IMR-90 (cell line): ENCODE measurements around the gene RNF224. TPM values are rescaled to one million over a fixed set of nuclear protein-coding genes. Genes with fewer than 3 reads are reported as not detected.

Experiments used
- ATAC-seq: fragments of 200-7000 bp; cut with Tn5 transposase; 2 replicates; pipeline ENCODE4 v1.9.1; 2020; ENCODE audit warnings: low read depth, mild to moderate bottlenecking, moderate library complexity
- BruUV-seq: library from RNA; stranded (reverse); fragments of 400-500 nt; replicated peaks from 2 replicates; lab custom pipeline; 2021; lab: Mats Ljungman, UMichigan
- CTCF ChIA-PET: fragments of 300-600 bp; formaldehyde crosslinking; extraction: SDS; loops from one replicate; lab custom pipeline; 2021; ENCODE audit warnings: antibody characterized with exemption; lab: Yijun Ruan, JAX
- POLR2A ChIA-PET: fragments of 300-600 bp; sonication (Branson Sonifier 250); formaldehyde crosslinking; loops from one replicate; lab custom pipeline; 2022; ENCODE audit warnings: antibody characterized with exemption; ENCODE audit not compliant: unreplicated experiment; lab: Charles Lee
- DNase-seq: peaks from one replicate; pipeline ENCODE4 v3.0.0; 2013
- H2AFZ ChIP-seq: replicated peaks from 2 replicates; pipeline ENCODE3; 2013; ENCODE audit warnings: low read length, mild to moderate bottlenecking; ENCODE audit not compliant: poor library complexity
- H2AK5ac ChIP-seq: 2 replicates; pipeline ENCODE4 v1.6.1; 2013; ENCODE audit warnings: low read depth, low read length, inconsistent platforms
- H2AK9ac ChIP-seq: replicated peaks from 2 replicates; pipeline ENCODE3; 2013; ENCODE audit warnings: mild to moderate bottlenecking, low read depth, low read length, moderate library complexity; ENCODE audit not compliant: poor library complexity
- H2BK120ac ChIP-seq: 2 replicates; pipeline ENCODE4 v1.6.1; 2013; ENCODE audit warnings: low read depth, low read length, inconsistent platforms
- H2BK15ac ChIP-seq: 3 replicates; pipeline ENCODE4 v1.6.1; 2013; ENCODE audit warnings: low read depth, low read length, inconsistent platforms
- H2BK20ac ChIP-seq: 2 replicates; pipeline ENCODE4 v1.6.1; 2013; ENCODE audit warnings: low read depth, mild to moderate bottlenecking, inconsistent platforms, low read length, moderate library complexity
- H2BK5ac ChIP-seq: 2 replicates; pipeline ENCODE4 v1.6.1; 2013; ENCODE audit warnings: mild to moderate bottlenecking, low read depth, low read length, inconsistent platforms; ENCODE audit not compliant: poor library complexity, severe bottlenecking
- H3K14ac ChIP-seq: replicated peaks from 2 replicates; pipeline ENCODE4 v1.6.1; 2013; ENCODE audit warnings: low read depth, low read length, inconsistent platforms
- H3K18ac ChIP-seq: 2 replicates; pipeline ENCODE4 v1.6.1; 2013; ENCODE audit warnings: low read depth, low read length, control low read depth
- H3K23ac ChIP-seq: 2 replicates; pipeline ENCODE4 v1.6.1; 2013; ENCODE audit warnings: low read depth, low read length, inconsistent platforms
- H3K27ac ChIP-seq: 2 replicates; pipeline ENCODE4 v1.5.1; 2013; ENCODE audit warnings: mild to moderate bottlenecking, control low read depth, low read length; ENCODE audit not compliant: insufficient read depth
- H3K27me3 ChIP-seq: 2 replicates; pipeline ENCODE4 v1.6.1; 2013; ENCODE audit warnings: low read length; ENCODE audit not compliant: control insufficient read depth, insufficient read depth
- H3K36me3 ChIP-seq: 2 replicates; pipeline ENCODE4 v1.6.1; 2013; ENCODE audit warnings: low read length, mixed read lengths; ENCODE audit not compliant: control insufficient read depth, insufficient read depth
- H3K4ac ChIP-seq: 2 replicates; pipeline ENCODE4 v1.6.1; 2013; ENCODE audit warnings: low read depth, low read length, inconsistent platforms
- H3K4me1 ChIP-seq: 2 replicates; pipeline ENCODE4 v1.6.1; 2013; ENCODE audit warnings: low read length, mixed read lengths; ENCODE audit not compliant: control insufficient read depth, insufficient read depth
- H3K4me2 ChIP-seq: 2 replicates; pipeline ENCODE4 v1.6.1; 2013; ENCODE audit warnings: low read depth, mild to moderate bottlenecking, control low read depth, low read length, moderate library complexity
- H3K4me3 ChIP-seq: 2 replicates; pipeline ENCODE4 v1.5.1; 2013; ENCODE audit warnings: low read depth, mild to moderate bottlenecking, control low read depth, low read length, moderate library complexity; ENCODE audit not compliant: insufficient read depth
- H3K56ac ChIP-seq: 2 replicates; pipeline ENCODE4 v1.6.1; 2013; ENCODE audit warnings: low read length, inconsistent platforms; ENCODE audit not compliant: insufficient read depth; ENCODE audit errors: extremely low read depth
- H3K79me1 ChIP-seq, 2 experiments: 2 replicates each; pipeline ENCODE4 v1.6.1; 2013; ENCODE audit warnings: low read length in 2 of 2, inconsistent platforms in 1 of 2, low read depth in 1 of 2
- H3K9ac ChIP-seq: 2 replicates; pipeline ENCODE4 v1.6.1; 2013; ENCODE audit warnings: low read depth, low read length, control low read depth
- H3K9me1 ChIP-seq: 2 replicates; pipeline ENCODE4 v1.6.1; 2013; ENCODE audit warnings: low read length, inconsistent platforms; ENCODE audit not compliant: insufficient read depth
- H3K9me3 ChIP-seq: 2 replicates; pipeline ENCODE4 v1.6.1; 2013; ENCODE audit warnings: low read length; ENCODE audit not compliant: control insufficient read depth, insufficient read depth
- H4K20me1 ChIP-seq: 2 replicates; pipeline ENCODE4 v1.6.1; 2013; ENCODE audit warnings: low read length, inconsistent platforms; ENCODE audit not compliant: insufficient read depth
- H4K5ac ChIP-seq: 2 replicates; pipeline ENCODE4 v1.6.1; 2013; ENCODE audit warnings: mild to moderate bottlenecking, low read depth, low read length, control low read depth
- H4K8ac ChIP-seq, 2 experiments: 2 replicates each; pipeline ENCODE4 v1.6.1; 2013; ENCODE audit warnings: low read depth in 2 of 2, low read length in 2 of 2, control low read depth in 1 of 2, inconsistent platforms in 1 of 2
- H4K91ac ChIP-seq: 2 replicates; pipeline ENCODE4 v1.6.1; 2013; ENCODE audit warnings: low read depth, low read length, inconsistent platforms; ENCODE audit not compliant: insufficient read depth
- BHLHE40 ChIP-seq: fragments of 150-350 bp; IDR thresholded peaks from 2 replicates; pipeline ENCODE4 v1.6.1; 2016; ENCODE audit warnings: mild to moderate bottlenecking, low read depth, low read length
- CEBPB ChIP-seq: IDR thresholded peaks from 2 replicates; pipeline ENCODE4 v1.6.1; 2012; ENCODE audit warnings: low read depth, low read length, improper control_type of control experiment
- MAFK ChIP-seq: IDR thresholded peaks from 2 replicates; pipeline ENCODE4 v1.6.1; 2012; ENCODE audit warnings: low read depth, low read length, improper control_type of control experiment
- MXI1 ChIP-seq: IDR thresholded peaks from 2 replicates; pipeline ENCODE4 v1.6.1; 2012; ENCODE audit warnings: low read depth, mild to moderate bottlenecking, low read length, moderate library complexity, borderline replicate concordance
- WGBS, 2 experiments: methylation state at CpG; one replicate each; pipeline versions ENCODE4 v1.1.5 to v1.1.7; 2013; ENCODE audit warnings: missing lambda C conversion rate in 2 of 2; ENCODE audit not compliant: insufficient read length in 1 of 2; ENCODE audit errors: extremely low coverage in 2 of 2; 5-methylcytosine and 5-hydroxymethylcytosine counted together
- dilution Hi-C: fragments of 300-500 bp; cut with HindIII; formaldehyde crosslinking; loops from one replicate; pipeline ENCODE4 v1.14.3; 2018; ENCODE audit warnings: low sequenced_read_pairs; ENCODE audit not compliant: unreplicated experiment
- in situ Hi-C: fragments of 300-500 bp; cut with MboI; formaldehyde crosslinking; loops from 3 replicates; pipeline ENCODE4 v1.14.3; 2019; ENCODE audit warnings: low sequenced_read_pairs, inconsistent platforms, mixed read lengths
- intact Hi-C: fragments of 100-400 bp; cut with micrococcal nuclease; formaldehyde crosslinking; loops from 2 replicates; pipeline ENCODE4 v1.10.0; 2022
- polyA plus RNA-seq, 3 experiments: library from polyadenylated mRNA; depleted of rRNA; stranded (reverse); fragments of >200 nt; gene quantifications; 2 replicates each; pipeline ENCODE4 v1.2.3, GENCODE V29; 2012; ENCODE audit warnings: low replicate concordance in 1 of 3
- total RNA-seq: library from RNA; depleted of rRNA; stranded (reverse); fragments of >200 nt; gene quantifications from 2 replicates; pipeline ENCODE4 v1.2.3, GENCODE V29; 2012

The RNF224 gene
- total and polyA plus RNA-seq, 2 of the 4 experiments (the other 2 are of a cell fraction), result not detected

DNA sequence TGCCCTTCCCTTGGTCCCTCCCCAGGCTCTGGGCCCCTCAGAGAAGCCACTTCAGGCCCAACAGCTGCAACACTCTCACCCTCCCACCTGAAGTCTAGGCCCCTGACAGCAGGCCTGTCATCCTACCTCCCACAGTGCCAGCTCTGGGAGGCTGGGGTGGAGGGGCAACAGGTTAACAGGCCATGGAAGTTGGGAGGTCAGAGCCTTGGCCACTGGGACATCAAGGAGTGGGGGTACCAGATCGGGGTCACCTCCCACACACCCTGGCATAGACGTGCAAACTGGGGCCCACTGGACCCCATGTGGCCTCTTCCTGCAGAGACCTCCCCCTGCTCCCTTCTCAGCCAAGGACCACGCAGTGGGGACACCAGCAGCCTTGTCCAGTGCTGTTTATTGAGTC, 36.1 kb upstream of the RNF224 start:
- no peak overlapping the region for H3K18ac ChIP-seq
- no peak overlapping the region for H3K27ac ChIP-seq
- no peak overlapping the region for H2BK120ac ChIP-seq
- H3K27me3 ChIP-seq, result no peaks in the 10 kb centered on the region
- no peak overlapping the region for H3K9ac ChIP-seq
- 100% methylated on average over 1 of the region's 3 CpGs; no CpG with 5 or more reads in 1 of the 2 experiments for WGBS, 2 experiments
- H3K4me1 ChIP-seq, result peaks cover 16% of the 10 kb centered on the region
- no peak overlapping the region for H3K4ac ChIP-seq
- intact Hi-C loops (no loop called here), in situ Hi-C loops (no loop called here), dilution Hi-C loops (no loop called here)
- no peak overlapping the region for H3K14ac ChIP-seq
- no peaks in the 10 kb centered on the region for H3K9me1 ChIP-seq
- no peak overlapping the region for H3K4me3 ChIP-seq
- H2AFZ ChIP-seq, result no peak overlapping the region
- no peak overlapping the region for H4K8ac ChIP-seq
- DNase-seq (no peak), ATAC-seq (no peak)
- H2AK9ac ChIP-seq, result no peak overlapping the region
- H3K9me3 ChIP-seq, result no peaks in the 10 kb centered on the region
- peaks cover 5 to 74% of the 10 kb centered on the region in 2 experiments for H3K79me1 ChIP-seq
- H4K20me1 ChIP-seq, result peaks cover 34% of the 10 kb centered on the region
- no peak overlapping the region for H3K56ac ChIP-seq
- H2BK15ac ChIP-seq, result no peak overlapping the region
- no peak overlapping the region for H2BK20ac ChIP-seq
- no peak overlapping the region for H4K91ac ChIP-seq
- H3K23ac ChIP-seq, result no peak overlapping the region
- no peak overlapping the region for H3K4me2 ChIP-seq
- TF ChIP-seq BHLHE40, result no peak
- TF ChIP-seq CEBPB, result no peak
- no peak for TF ChIP-seq MXI1
- no peak for TF ChIP-seq MAFK
- BruUV-seq, result no TSS peak
- no peak overlapping the region for H4K5ac ChIP-seq
- ChIA-PET POLR2A (no interaction called here), CTCF (no interaction called here)
- peaks cover 31% of the 10 kb centered on the region for H3K36me3 ChIP-seq
- no peak overlapping the region for H2AK5ac ChIP-seq
- no peak overlapping the region for H2BK5ac ChIP-seq
